ENCODE measurements around the gene RAPH1. TPM values are rescaled to one million over a fixed set of nuclear protein-coding genes. Genes with fewer than 3 reads are reported as not detected.

RAPH1 gene
- total and polyA plus RNA-seq, 9 of the 15 experiments (the other 6 are each of a cell fraction or from before 2014, with no cell fraction given) = 0.07 to 0.71 (median 0.27) TPM

- TF ChIP-seq, protein P1, sequence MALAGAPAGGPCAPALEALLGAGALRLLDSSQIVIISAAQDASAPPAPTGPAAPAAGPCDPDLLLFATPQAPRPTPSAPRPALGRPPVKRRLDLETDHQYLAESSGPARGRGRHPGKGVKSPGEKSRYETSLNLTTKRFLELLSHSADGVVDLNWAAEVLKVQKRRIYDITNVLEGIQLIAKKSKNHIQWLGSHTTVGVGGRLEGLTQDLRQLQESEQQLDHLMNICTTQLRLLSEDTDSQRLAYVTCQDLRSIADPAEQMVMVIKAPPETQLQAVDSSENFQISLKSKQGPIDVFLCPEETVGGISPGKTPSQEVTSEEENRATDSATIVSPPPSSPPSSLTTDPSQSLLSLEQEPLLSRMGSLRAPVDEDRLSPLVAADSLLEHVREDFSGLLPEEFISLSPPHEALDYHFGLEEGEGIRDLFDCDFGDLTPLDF (CRISPR knock-in tag; IDR thresholded peaks at IDR 0.05) = no peak
- TF ChIP-seq ZNF707 (CRISPR knock-in tag; conservative IDR thresholded peaks at IDR 0.05) = no peak
Measured at GRCh38 chr2:203404996-203405395, 130.1 kb downstream of the RAPH1 start (continued).

- no peaks in the 10 kb centered on the region for H3K27me3 ChIP-seq (ENCODE audit: control insufficient read depth in 2 of 2, insufficient read depth in 2 of 2, low read length in 2 of 2)
- no peak for ATAC-seq
- CTCF ChIA-PET (ENCODE audit: low intra/inter-chr PET ratio) = no interaction called here
- H3K9me1 ChIP-seq (ENCODE audit: control insufficient read depth, insufficient read depth, low read length) = no peaks in the 10 kb centered on the region
- no peaks in the 10 kb centered on the region for H4K20me1 ChIP-seq (replicated peaks; ENCODE audit: control insufficient read depth, insufficient read depth, low read length)
- H3K9ac ChIP-seq (ENCODE audit: insufficient read depth in 1 of 2, low read depth in 2 of 2, low read length in 2 of 2) = no peak overlapping the region
- WGBS (ENCODE audit: insufficient coverage, low coverage, missing lambda C conversion rate) = 100% methylated on average over 1 of the region's 2 CpGs
- H3K4me3 ChIP-seq = no peak overlapping the region
- peaks cover 11% of the 10 kb centered on the region; the same call in 1 of the 3 replicates for H3K36me3 ChIP-seq (ENCODE audit: control insufficient read depth, insufficient read depth, low read length)
- POLR2A ChIA-PET = no interaction called here
- no peak overlapping the region for H3K27ac ChIP-seq (ENCODE audit: extremely low read depth, low read depth, low read length)
- no TSS peak for BruUV-seq (replicated peaks)
- no peaks in the 10 kb centered on the region for H3K9me3 ChIP-seq (replicated peaks; ENCODE audit: control insufficient read depth, insufficient read depth, low read depth, low read length)
- H3K79me2 ChIP-seq (ENCODE audit: control insufficient read depth, insufficient read depth, low read length) = no peaks in the 10 kb centered on the region
- FAIRE-seq = no peak
- in situ Hi-C loops (cut with MboI) (no loop called here), intact Hi-C loops (cut with micrococcal nuclease) (no loop called here)
- H2AFZ ChIP-seq (ENCODE audit: low read depth, low read length) = no peak overlapping the region
- no peaks in the 10 kb centered on the region for H3K4me1 ChIP-seq (replicated peaks in 1 of 2; ENCODE audit: control insufficient read depth in 2 of 2, insufficient read depth in 2 of 2, low read length in 2 of 2)
- H3K4me2 ChIP-seq (ENCODE audit: insufficient read depth, low read length) = no peak overlapping the region
- DNase-seq (ENCODE audit: extremely low read depth in 1 of 4, low spot score in 3 of 4) = no peak
- TF ChIP-seq HEY1 (CRISPR knock-in tag; IDR thresholded peaks at IDR 0.05; ENCODE audit: borderline replicate concordance) (no peak), PPARD (CRISPR knock-in tag; IDR thresholded peaks at IDR 0.05) (no peak), MTA3 (IDR thresholded peaks at IDR 0.05; ENCODE audit: borderline replicate concordance) (no peak), SUPT5H (IDR thresholded peaks at IDR 0.05) (no peak), CBFA2T3 (IDR thresholded peaks at IDR 0.05) (no peak), HIVEP1 (CRISPR knock-in tag; IDR thresholded peaks at IDR 0.05) (no peak), MIER1 (IDR thresholded peaks at IDR 0.05; ENCODE audit: low read depth) (no peak), DACH1 (IDR thresholded peaks at IDR 0.05; ENCODE audit: partially characterized antibody) (no peak), CXXC5 (CRISPR knock-in tag; IDR thresholded peaks at IDR 0.05) (no peak), ZNF717 (CRISPR knock-in tag; IDR thresholded peaks at IDR 0.05) (no peak), SMARCA4 (IDR thresholded peaks at IDR 0.05) (no peak), PHF21A (IDR thresholded peaks at IDR 0.05; ENCODE audit: borderline replicate concordance, low read depth) (no peak), SMARCB1 (IDR thresholded peaks at IDR 0.05; ENCODE audit: insufficient read length, low read depth) (no peak)
- TF ChIP-seq, protein P2, sequence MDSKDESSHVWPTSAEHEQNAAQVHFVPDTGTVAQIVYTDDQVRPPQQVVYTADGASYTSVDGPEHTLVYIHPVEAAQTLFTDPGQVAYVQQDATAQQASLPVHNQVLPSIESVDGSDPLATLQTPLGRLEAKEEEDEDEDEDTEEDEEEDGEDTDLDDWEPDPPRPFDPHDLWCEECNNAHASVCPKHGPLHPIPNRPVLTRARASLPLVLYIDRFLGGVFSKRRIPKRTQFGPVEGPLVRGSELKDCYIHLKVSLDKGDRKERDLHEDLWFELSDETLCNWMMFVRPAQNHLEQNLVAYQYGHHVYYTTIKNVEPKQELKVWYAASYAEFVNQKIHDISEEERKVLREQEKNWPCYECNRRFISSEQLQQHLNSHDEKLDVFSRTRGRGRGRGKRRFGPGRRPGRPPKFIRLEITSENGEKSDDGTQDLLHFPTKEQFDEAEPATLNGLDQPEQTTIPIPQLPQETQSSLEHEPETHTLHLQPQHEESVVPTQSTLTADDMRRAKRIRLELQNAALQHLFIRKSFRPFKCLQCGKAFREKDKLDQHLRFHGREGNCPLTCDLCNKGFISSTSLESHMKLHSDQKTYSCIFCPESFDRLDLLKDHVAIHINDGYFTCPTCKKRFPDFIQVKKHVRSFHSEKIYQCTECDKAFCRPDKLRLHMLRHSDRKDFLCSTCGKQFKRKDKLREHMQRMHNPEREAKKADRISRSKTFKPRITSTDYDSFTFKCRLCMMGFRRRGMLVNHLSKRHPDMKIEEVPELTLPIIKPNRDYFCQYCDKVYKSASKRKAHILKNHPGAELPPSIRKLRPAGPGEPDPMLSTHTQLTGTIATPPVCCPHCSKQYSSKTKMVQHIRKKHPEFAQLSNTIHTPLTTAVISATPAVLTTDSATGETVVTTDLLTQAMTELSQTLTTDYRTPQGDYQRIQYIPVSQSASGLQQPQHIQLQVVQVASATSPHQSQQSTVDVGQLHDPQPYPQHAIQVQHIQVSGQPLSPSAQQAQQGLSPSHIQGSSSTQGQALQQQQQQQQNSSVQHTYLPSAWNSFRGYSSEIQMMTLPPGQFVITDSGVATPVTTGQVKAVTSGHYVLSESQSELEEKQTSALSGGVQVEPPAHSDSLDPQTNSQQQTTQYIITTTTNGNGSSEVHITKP (IDR thresholded peaks at IDR 0.05; ENCODE audit: partially characterized antibody) = no peak
- TF ChIP-seq, protein P3, sequence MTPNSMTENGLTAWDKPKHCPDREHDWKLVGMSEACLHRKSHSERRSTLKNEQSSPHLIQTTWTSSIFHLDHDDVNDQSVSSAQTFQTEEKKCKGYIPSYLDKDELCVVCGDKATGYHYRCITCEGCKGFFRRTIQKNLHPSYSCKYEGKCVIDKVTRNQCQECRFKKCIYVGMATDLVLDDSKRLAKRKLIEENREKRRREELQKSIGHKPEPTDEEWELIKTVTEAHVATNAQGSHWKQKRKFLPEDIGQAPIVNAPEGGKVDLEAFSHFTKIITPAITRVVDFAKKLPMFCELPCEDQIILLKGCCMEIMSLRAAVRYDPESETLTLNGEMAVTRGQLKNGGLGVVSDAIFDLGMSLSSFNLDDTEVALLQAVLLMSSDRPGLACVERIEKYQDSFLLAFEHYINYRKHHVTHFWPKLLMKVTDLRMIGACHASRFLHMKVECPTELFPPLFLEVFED (CRISPR knock-in tag; conservative IDR thresholded peaks at IDR 0.05) = no peak
Measured at GRCh38 chr2:203400805-203401585, 134.1 kb downstream of the RAPH1 start.

All from K562 (cell line).